Pons (tissue), 1 donor: ENCODE results near the gene NAALAD2.
"Not testable (repeated sequence)": the region's sequence is repeated elsewhere in the genome, so short reads cannot be mapped to it uniquely, and the experiment has no call there.

Source experiments
- DNase-seq: peaks from one replicate; pipeline ENCODE4 v3.0.0-alpha.2; 2016; ENCODE audit warnings: low spot score

NAALAD2 gene

GRCh38 chr11:90134478-90135003 lies at the start of gene NAALAD2:
TSS of gene NAALAD2 (plus strand) at chr11:90134663. CDS start at chr11:90134759, 96 bp downstream.
- peak; percentile 53 for DNase-seq

GRCh38 chr11:90085650-90086049 lies 48.8 kb upstream of the NAALAD2 start, which contains the start of gene UBTFL1:
TSS of gene UBTFL1 (plus strand) at chr11:90085950. CDS start at chr11:90085950, 0 bp downstream.
- not testable (repeated sequence) for DNase-seq

GRCh38 chr11:90088731-90089130 lies 45.7 kb upstream of the NAALAD2 start:
- not testable (repeated sequence) for DNase-seq

GRCh38 chr11:90095230-90095924 lies 39.1 kb upstream of the NAALAD2 start:
- not testable (repeated sequence) for DNase-seq

DNA sequence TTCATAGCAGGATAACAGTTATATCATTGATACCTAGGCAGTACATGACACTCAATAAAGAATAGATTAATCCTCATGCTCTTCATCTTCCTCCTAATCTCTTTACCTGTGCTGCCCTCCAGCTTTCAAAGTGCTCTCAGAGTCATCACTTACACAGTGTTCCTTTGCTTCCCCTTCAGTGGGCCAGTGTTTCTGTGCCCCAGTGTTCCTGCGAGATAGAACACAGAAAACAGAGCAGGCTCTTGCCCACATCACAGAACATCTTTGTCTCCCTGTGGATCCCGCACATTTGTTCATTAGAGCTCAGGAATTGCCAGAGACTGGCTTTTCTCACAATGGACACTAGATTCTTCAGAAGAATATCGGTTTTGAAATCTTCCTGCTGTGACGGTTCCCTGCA lies 36.2 kb upstream of the NAALAD2 start:
- DNase-seq = peak; percentile 83

GRCh38 chr11:90100431-90100830 lies 34.0 kb upstream of the NAALAD2 start:
- no peak for DNase-seq

DNA sequence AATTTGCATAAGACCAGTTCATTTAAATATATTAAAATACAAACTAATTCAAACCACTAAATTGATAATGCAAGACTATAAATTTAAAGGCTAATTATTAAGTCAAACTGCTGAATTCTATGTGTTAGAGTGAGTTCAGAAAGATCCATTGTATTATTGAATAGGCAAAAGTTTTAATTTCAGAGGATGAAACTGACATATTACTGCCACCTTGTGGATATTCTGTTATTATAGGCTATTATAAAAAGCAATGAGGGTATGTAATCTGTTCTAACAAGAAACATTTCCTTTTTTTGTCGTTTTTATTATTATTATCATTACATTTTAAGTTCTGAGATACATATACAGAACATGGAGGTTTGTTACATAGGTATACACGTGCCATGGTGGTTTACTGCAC lies 20.9 kb upstream of the NAALAD2 start:
- peak; percentile 46 for DNase-seq

- no peak for DNase-seq
Observed at GRCh38 chr11:90120191-90120590, 14.3 kb upstream of the NAALAD2 start.

GRCh38 chr11:90124371-90124770 lies 10.1 kb upstream of the NAALAD2 start:
- DNase-seq = no peak

- no peak for DNase-seq
Observed at GRCh38 chr11:90124946-90125345, 9.5 kb upstream of the NAALAD2 start.

DNA sequence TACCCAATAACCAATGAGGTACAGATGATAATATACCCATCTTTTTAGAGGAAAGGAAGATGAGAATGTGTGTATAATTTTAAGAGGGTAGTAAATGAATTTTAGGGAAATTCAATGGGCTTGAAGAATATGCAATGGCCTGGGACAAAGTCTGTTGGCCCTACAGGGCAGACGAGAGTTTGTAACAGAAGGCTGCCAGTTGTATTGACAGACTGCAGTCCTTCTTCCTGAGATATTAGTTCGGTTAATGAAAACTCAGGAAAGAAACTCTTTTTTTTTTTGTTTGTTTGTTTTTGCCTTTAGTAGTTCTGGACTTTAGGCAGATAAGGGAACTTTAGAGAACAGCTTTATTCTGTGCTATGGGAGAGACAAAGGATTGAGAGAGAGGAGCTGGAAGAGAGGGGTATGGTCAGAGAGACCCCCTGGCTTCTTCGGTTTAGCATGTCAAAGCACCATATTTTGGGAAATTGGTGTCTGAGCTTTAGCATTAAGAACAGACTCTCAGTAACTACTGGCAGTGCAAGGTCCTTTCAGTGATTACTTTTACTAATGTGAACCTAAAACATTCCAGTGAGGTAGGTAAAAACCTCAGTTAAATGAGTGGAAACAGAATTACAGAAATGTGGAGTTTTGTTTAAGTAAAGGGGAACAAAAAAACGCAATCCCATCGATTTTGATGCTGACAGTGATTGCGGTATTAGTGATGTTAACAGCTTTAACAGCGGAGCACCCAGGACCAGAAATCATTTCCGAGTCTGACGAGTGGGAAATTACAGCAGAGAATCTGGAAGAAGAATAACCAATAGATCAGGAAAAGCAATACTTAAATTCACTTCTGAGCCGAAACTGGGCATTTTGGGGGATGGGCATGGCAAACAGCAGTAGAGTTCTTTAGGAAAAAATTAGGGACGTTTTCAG lies 644 bp upstream of the NAALAD2 start:
- DNase-seq = no peak

DNA sequence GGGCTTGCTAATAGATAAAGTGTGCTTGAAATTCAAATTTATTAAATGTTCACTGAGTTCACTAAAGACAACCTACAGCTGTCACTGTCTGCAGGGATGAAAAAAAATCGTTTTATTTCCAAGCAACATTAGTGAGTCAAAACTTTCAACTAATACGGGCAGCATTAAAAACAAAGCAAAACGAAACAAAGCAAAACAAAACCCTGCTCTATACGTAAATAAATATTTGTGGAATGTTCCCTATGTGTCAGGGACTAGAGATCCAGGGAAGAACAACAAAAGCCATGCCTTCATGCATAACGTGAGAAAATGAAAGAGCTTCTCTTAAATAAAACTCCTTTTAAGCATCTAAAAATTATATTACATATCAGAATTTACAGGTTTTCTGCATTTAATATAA lies 553 bp downstream of the NAALAD2 start:
- DNase-seq = peak; percentile 29

GRCh38 chr11:90148900-90149299 lies 14.4 kb downstream of the NAALAD2 start:
- DNase-seq = no peak

DNA sequence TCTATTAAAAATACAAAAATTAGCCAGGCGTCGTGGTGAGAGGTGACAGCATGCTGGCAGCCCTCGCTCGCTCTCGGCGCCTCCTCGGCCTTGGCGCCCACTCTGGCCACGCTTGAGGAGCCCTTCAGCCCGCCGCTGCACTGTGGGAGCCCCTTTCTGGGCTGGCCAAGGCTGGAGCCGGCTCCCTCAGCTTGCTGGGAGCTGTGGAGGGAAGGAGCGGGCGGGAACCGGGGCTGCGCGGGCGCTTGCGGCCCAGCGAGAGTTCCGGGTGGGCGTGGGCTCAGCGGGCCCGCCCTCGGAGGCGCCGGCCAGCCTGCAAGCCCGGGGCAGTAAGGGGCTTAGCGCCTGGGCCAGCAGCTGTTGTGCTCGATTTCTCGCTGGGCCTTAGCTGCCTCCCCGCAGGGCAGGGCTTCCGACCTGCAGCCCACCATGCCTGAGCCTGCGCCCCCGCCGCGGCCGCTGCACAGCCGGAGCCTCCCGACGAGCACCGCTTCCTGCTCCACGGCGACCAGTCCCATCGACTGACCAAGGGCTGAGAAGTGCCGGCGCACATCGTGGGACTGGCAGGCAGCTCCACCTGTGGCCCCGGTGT lies 32.6 kb downstream of the NAALAD2 start:
- DNase-seq = not testable (repeated sequence)

DNA sequence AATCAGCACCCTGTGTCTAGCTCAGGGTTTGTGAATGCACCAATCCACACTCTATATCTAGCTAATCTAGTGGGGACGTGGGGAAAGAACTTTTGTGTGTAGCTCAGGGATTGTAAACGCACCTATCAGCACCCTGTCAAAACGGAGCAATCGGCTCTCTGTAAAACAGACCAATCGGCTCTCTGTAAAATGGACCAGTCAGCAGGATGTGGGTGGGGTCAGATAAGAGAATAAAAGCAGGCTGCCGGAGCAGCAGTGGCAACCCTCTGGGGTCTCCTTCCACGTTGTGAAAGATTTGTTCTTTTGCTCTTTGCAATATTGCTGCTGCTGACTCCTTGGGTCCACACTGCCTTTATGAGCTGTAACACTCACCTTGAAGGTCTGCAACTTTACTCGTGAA lies 33.2 kb downstream of the NAALAD2 start:
- DNase-seq = not testable (repeated sequence)

DNA sequence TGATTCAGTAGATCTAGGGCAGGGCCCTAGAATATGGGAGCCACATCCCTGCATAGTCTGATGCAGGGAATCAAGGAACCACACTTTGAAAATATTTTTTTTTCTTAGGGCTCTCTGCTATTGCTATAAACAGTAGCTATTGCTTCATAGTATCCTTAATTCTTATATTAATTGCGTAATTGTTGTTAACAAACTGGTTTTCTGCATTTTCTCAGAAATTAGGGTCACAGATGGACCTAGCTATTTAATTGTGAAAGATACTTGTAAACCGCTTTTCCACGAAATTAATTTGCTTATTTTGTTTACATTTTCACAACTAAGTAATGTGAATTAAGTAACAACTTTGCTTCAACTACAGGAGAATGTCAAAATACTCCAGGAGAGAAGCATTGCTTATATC lies 34.1 kb downstream of the NAALAD2 start:
- no peak for DNase-seq

DNA sequence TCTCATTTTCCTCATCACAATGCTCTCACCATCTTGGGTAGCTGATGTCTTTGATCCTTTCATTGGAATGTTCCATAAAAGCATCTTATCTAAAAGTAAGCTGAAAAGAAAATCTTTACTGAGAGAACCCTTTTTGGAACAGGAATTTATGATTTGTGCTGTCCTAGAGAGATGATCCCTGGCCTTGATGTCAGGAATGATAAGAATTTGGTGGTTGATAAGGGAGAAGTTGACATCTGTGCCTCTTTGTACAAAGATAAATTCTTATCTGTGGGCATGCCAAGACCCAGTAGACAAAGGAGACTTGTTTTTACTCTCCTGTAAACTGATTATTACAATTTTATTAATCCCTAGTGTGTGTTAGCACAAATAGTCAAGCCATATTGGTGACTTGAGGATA lies 36.9 kb downstream of the NAALAD2 start:
- DNase-seq = no peak

- no peak for DNase-seq
Observed at GRCh38 chr11:90176069-90176468, 41.6 kb downstream of the NAALAD2 start.

- DNase-seq = no peak
Observed at GRCh38 chr11:90178751-90179150, 44.3 kb downstream of the NAALAD2 start.

DNA sequence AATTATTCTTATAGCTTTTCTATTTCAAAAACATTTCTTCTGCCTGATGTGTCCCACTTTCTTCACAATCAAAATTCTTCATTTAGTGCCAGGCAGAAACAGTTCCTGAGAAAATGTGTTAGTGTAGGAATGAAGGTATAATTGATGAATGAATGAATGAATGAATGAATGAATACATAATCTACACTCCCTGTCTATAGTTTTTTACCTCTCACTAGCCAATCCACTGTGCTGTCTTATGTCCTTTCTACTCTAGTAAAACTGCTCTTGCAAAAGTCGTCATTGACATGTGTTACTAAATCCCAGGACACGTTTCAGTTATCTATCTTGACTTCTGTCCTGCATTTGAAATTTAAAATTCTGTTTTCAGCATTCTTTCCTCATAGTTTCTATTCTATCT lies 45.5 kb downstream of the NAALAD2 start:
- DNase-seq = no peak

DNA sequence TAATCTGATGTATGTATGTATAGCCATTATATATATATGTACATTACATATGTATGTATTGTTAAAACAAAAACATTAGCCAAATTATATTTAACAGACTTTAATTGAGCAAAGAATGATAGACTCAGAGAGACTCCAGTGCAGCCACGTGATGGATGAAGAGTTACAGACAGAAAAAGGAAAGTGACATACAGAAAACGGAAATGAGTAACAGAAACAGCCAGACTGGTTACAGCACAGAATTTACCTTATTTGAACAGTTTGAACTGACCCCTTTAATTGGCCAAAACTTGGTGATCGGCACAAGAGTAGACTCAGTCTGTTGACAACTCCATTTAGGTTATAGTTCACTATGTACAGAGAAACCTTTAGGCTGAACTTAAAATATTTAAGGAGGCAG lies 53.4 kb downstream of the NAALAD2 start:
- no peak for DNase-seq

GRCh38 chr11:90189011-90189410 lies 54.5 kb downstream of the NAALAD2 start:
- no peak for DNase-seq
